Activated naive CD4-positive, alpha-beta T cell treated with Interleukin-2 at 50 U/mL for 16 hours (primary cell): ENCODE measurements around the gene CHD5.

Experiments
- DNase-seq: peaks from one replicate; pipeline ENCODE4 v3.0.0-alpha.2; 2020

Gene CHD5

GRCh38 chr1:6109688-6110087 lies 70.4 kb downstream of the CHD5 start:
- DNase-seq: no peak

GRCh38 chr1:6108937-6109614 lies 71.0 kb downstream of the CHD5 start:
- DNase-seq: peak; percentile 37

DNA sequence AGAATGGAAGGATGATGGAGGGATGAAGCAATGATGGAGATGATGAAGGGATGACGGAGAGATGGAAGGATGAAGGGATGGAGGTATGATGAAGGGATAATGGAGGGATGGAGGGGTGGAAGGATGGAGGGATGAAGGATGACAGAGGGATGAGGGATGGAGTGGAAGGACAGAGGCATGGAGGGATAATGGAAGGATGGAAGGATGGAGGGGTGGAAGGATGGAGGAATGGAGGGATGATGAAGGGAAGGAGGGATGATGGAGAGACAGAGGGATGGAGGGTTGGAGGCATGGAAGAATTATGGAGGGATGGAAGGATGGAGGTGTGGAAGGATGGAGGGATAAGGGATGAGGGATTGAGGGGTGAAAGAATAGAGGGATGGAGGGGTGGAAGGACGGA lies 71.6 kb downstream of the CHD5 start:
- no peak for DNase-seq

DNA sequence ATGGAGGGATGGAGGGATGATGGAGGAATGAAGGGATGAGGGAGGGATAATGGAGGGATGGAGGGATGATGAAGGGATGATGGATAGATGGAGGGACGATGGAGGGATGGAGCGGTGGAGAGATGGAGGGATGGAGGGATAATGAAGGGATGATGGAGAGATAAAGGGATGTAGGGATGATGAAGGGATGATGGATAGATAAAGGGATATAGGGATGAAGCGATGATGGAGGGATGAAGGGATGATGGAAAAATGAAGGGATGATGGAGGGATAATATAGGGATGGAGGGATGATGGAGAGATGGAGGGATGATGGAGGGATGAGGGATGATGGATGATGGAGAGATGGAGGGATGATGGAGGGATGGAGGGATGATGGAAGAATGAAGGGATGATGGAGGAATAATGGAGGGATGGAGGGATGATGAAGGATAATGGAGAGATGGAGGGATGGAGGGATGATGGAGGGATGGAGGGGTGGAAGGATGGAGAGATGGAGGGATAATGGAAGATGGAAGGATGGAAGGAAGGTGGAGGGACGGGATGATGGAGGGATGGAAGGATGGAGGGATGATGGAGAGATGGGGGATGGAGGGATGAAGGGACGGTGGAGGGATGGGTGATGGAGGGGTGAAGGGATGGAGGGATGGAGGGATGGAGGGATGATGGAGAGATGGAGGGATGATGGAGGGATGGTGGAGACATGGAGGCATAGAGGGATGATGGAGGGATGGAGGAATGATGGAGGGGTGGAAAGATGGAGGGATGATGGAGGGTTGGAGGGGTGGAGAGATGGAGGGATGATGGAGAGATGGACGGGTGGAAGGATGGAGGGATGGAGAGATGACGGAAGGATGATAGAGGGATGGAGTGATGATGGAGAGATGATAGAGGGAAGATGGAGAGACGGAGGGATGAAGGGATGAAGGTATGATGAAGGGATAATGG lies 72.4 kb downstream of the CHD5 start:
- no peak for DNase-seq

DNA sequence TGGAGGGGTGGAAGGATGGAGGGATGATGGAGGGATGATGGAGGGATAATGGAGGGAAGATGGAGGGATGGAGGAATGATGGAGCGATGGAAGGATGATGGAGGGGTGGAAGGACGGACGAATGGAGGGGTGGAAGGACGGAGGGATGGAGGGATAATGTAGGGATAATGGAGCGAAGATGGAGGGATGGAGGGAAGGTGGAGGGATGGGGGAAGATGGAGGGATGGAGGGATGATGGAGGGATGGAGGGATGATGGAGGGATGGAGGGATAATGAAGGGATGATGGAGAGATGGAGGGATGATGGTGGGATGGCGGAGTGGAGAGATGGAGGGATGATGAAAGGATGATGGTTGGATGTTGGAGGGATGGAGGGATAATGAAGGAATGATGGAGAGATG lies 73.1 kb downstream of the CHD5 start:
- no peak for DNase-seq

GRCh38 chr1:6106321-6106731 lies 73.8 kb downstream of the CHD5 start:
- DNase-seq: no peak

DNA sequence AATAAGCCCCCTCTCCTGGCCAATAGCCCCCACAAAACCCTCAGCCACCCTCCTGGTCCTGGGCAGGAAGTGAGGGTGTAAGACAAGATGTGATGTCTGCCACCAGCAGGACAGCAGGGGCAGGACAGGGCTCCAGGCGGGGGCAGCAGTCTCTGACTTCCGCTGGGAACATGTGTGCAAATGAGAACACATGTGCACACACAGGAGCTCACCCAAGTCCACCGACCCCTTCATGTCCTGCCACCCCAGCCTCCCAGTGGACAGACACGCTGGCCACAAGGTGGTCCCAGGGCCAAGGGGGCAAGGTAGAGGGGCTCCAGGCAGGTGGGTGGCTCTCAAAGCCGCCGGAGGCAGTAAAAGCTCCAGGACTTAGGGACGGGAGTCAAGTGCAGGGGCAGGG lies 74.4 kb downstream of the CHD5 start:
- no peak for DNase-seq

DNA sequence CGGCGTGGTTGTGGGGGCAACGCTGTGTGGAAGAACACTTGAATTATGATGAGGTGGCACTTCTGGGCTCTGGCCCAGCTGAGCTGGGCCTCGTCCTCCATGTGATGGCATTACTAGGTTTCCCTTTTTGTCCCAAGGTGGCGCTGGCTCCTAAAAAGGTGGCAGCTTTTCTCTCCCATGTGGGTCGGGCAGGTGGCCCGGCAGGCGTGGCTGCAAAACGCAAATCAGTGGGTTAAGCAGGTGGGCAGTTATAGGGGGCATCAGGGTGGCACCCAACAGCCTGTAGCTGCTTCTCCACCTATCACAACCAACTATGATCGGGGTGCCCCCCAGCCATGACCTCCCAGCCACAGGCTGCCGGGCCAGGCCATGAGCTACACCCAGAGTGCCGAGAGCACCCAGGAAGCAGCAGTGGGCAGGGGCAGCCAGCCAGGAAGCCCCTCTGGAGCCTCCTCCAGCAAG lies 74.9 kb downstream of the CHD5 start:
- DNase-seq: no peak

GRCh38 chr1:6104631-6105030 lies 75.5 kb downstream of the CHD5 start:
- no peak for DNase-seq

DNA sequence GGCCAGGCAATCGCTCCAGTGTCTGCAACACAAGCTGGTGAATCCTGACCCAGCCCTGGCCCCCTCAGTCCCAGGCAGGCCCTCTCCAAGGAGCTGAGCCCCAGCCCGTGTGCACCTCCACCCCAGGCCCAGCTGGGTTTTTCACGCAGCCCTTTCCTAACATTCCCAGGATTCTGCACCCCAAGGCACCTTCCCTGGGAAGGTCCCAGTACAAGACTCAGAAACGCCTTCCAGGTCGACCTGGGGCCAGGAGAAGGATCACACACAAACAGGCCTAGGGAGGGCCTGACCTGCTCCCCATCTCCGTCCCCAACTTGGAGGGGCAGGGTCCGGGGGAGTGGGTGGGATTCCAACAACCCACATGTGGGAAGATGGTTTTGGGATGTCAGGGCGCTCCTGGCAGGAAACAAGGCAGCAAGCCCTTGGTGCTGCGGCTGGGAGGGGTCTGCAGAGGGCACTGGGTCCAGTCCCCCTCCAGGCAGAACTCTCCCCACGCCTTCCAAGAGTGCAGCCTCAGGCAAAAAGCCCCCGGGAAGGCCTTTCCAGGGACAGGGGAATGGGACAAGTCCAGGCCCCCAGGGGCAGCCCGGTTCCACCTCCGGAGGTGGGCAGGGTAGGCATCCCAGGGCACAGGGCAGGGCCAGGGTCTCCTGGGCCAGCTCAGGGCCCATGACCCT lies 76.1 kb downstream of the CHD5 start:
- no peak for DNase-seq

GRCh38 chr1:6103111-6103853 lies 76.8 kb downstream of the CHD5 start:
- DNase-seq: no peak

DNA sequence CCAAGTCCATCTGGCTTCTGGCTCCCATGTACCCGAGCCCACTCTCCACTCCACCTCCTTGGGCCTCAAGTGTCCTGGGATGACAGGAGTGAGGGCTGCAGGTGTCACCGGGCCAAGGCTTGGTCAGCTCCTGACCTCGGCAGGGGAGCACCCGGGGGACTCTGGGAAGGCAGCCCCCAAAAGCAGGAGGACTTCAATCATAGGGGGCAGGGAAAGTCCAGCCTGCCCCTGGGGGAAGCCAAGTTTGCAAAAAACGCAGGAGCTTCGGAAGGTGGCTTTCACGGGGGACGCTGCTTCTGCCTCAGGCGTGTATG lies 77.6 kb downstream of the CHD5 start:
- DNase-seq: no peak

DNA sequence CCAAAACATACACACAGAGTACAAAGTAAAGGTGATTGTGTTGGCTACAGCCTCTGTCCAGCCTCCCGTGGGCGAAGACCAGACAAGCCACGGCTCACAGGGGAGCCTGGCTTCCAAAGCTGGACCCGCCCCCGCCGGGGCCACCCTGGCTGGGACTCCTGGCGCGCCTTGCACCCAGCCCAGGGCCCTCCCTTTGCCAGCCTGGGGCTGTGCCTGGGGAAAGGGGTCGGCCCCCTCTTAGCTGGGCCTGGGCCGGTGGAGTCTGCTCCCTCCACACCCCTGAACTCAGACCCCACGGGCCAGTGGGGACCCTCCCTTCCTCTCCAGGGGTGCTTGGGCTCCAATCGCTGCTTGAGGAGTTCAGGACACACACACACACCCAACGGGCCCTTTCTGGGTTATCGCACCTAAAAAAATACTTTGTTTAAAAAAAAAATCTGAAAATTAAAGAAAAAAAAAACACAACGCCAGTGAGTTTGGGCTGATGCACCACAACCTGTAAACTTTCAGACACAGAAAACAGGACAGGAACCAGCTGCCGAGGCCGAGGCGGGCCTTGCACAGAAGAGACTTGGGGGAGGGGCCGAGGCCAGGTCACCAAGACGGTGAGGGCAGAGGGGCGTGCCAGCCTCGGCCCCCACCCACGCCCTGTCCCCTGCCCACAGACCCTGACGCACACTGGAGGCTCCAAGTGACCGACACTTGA lies 78.1 kb downstream of the CHD5 start:
- no peak for DNase-seq

DNA sequence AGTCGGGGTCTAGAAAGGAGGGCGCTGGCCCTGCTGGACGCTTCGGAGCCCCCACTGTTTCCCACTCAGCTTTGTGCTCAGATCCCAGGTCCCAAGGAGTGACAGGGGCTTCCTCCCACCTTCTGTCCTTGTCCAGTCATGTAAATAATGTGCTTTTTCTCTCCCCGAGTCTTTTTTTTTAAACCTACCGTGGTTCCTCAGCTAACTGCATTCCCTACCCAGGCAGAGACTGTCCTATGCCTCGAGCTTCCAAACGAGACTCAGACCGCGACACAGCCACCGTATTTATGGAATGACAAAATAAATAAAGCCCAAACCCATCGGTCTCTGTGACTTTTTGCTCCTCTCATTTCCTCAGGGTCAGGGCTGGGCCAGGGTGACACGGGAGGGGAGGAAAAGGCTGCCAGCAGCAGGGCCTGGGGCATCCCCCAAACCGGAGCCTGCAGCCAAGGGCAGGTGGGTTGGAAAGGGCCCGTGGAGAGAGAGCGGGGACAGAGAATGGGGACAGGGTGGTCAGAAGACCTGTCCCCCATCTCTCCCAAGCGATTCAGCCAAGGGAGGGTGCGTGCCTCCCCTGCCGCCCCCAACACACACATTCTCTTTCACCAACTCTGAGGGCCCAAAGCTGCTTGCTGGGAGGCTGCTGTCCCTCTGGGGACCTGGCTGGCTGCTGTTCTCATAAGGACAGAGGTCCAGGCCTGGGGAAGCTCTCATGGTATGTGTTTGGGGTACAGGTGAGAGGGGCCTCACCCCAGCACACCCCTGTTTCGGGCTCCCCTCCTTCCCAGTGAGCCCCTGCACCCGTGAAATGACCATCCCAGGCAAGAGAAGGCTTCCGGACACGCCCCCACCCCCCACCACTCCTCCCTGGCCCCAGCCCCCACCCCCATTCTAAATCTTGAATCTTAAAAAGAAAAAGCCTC lies 79.0 kb downstream of the CHD5 start:
- no peak for DNase-seq

GRCh38 chr1:6099787-6100765 lies 80.0 kb downstream of the CHD5 start:
- DNase-seq: no peak

- DNase-seq: no peak
Measured at GRCh38 chr1:6099297-6099696, 80.8 kb downstream of the CHD5 start.

- no peak for DNase-seq
Measured at GRCh38 chr1:6098303-6099215, 81.6 kb downstream of the CHD5 start.

DNA sequence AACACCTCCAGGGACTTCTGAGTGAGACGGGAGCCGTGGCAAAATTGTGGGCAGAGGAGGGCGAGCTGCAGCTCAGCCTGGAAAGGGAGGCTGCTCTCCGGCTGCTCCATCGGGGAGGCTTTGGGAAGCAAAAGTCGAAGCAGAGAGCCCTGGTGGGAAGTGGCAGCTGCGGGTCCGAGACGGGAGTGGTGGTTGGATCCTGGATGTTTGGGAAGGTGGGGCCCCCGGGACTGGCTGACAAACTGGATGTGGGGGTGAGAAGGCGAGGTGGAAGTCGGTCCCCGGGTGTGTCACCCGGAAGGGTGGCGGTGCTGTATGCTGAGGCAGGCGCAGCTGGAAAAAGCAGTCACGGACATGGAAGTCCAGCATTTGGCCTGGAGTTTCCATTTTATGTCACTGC lies 82.3 kb downstream of the CHD5 start:
- DNase-seq: no peak

DNA sequence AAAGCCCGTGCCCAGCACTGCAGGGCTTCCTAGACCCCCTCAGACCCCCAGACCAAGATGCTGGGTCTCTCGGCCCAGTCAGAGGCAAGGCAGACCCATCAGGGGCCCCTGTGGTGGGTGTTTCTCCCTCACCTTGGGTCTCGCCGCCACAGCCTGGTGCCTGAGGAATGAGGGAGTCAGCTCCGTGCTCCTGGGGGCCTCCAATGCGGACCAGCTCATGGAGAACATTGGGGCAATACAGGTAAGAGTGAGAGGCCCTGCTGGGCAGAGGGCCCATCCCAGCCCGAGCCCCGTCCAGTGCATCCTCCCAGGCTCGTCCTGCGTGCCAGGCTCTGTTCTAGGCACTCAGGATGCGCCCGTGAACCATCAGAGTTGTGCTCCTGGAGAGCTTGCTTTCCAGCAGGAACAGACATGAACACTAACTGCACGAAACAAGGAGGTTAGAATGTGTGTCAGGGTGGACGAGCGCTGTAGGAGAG lies 83.0 kb downstream of the CHD5 start:
- DNase-seq: no peak
